ENCODE results near the gene EGFR.

EGFR gene

DNA sequence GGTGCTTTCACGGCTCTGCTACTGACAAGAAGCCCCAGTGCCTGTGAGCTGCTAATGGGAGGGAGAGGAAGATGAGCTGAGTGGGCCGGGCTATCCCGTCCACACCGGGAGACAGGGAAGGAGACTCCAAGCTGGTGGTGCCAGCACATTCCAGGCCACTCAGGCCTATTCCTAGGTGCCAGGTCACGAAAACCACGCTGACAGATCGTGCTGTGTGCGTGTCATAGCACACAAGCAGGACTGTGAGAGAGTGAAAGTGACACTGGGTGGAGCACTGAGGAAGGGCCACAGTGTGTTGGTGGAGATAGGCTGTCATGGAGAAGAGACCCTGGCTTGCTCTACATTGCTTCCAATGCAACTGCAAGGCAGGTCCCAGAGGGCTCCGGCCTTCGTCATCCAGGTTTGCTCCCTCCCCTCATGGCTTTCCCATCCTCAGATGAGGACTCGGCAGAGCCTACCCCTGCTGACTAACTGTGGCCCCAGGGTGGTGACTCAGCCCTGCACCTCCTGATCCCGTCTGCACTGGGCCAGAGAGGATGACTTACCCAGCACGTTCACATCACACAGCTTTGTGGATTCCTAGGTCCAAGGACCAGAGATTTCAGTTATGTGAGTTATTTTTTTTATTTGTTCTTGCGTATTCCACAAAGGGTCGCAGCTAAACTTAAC is 167.3 kb downstream of the EGFR start:
- no peak for DNase-seq (ENCODE audit: low spot score)
- TF ChIP-seq CTCF (IDR thresholded peaks at IDR 0.05; ENCODE audit: extremely low read depth, insufficient read depth, missing control alignments) = no peak
- in situ Hi-C loops (cut with MboI; ENCODE audit: low pct_unique_long_range_greater_than_20kb, low sequenced_read_pairs, unreplicated experiment) = no loop called here

GRCh38 chr7:55187701-55188491 is 169.1 kb downstream of the EGFR start:
- in situ Hi-C loops (cut with MboI; ENCODE audit: low pct_unique_long_range_greater_than_20kb, low sequenced_read_pairs, unreplicated experiment) = no loop called here
- DNase-seq (ENCODE audit: low spot score) = no peak
- no peak for TF ChIP-seq CTCF (IDR thresholded peaks at IDR 0.05; ENCODE audit: extremely low read depth, insufficient read depth, missing control alignments)

DNA sequence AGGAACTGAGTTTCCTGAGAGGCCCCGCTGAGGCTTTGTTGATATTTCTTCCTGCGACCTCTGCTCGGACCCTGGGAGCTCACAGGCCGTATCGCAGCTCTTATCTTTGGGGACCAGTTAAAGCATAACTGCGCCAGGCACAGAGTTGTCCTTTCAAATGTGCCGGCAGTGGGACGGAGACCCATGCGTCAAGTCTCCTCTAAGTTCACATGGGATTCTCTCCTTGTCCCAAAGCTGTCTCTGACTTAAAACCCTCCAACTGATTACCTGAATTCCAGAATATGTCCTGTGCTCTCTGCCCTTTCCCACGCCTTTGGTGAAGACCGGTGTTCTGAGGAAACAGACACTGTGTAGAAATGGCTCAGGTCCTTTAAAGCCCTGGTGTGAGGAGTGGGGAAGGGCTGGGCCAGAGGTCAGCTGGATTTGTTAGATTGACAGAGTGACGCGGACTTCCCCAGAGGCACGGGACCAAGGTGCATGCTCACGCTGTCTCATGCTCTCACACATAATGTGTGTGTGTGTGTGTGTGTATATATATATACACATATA is 169.8 kb downstream of the EGFR start:
- in situ Hi-C loops (cut with MboI; ENCODE audit: low pct_unique_long_range_greater_than_20kb, low sequenced_read_pairs, unreplicated experiment) = no loop called here
- DNase-seq (ENCODE audit: low spot score) = no peak
- TF ChIP-seq CTCF (IDR thresholded peaks at IDR 0.05; ENCODE audit: extremely low read depth, insufficient read depth, missing control alignments) = no peak

DNA sequence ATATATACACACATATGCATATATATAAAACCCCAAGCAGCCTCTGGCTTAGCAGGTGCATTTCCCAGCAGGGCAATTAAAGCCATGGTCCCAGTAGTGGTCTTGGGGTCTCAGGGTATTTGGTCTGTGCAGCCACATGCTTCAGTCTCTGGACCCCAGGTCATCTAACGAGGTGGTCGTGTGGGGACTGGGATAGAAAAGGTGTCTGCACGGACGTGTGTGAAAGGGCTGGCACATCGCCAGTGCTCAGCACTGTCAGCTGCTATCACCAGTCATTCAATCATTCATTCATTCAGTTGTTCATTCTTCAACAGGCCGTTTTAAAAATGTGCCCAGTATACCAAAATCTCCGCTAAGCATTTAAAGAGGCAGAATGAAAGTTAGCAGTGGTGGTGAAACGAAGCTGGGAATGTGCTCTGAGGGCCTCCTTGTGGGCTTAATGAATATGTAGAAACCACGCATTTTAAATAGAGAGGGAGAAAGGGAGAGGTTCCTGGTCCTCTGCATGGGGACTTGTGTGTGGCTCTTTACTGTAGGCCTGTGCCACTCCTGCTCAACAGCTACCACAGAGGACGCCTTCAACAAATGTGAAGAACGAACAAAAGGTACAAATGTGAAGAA is 170.4 kb downstream of the EGFR start:
- no peak for DNase-seq (ENCODE audit: low spot score)
- in situ Hi-C loops (cut with MboI; ENCODE audit: low pct_unique_long_range_greater_than_20kb, low sequenced_read_pairs, unreplicated experiment) = no loop called here
- TF ChIP-seq CTCF (IDR thresholded peaks at IDR 0.05; ENCODE audit: extremely low read depth, insufficient read depth, missing control alignments) = no peak

GRCh38 chr7:55189878-55190436 is 171.1 kb downstream of the EGFR start:
- in situ Hi-C loops (cut with MboI; ENCODE audit: low pct_unique_long_range_greater_than_20kb, low sequenced_read_pairs, unreplicated experiment) = no loop called here
- DNase-seq (ENCODE audit: low spot score) = no peak
- TF ChIP-seq CTCF (IDR thresholded peaks at IDR 0.05; ENCODE audit: extremely low read depth, insufficient read depth, missing control alignments) = no peak

GRCh38 chr7:55190511-55191160 is 171.8 kb downstream of the EGFR start:
- TF ChIP-seq CTCF (IDR thresholded peaks at IDR 0.05; ENCODE audit: extremely low read depth, insufficient read depth, missing control alignments) = no peak
- in situ Hi-C loops (cut with MboI; ENCODE audit: low pct_unique_long_range_greater_than_20kb, low sequenced_read_pairs, unreplicated experiment) = no loop called here
- no peak for DNase-seq (ENCODE audit: low spot score)
